HG02938 (cell line): ENCODE measurements around the gene SBF2.

Experiments used
- ATAC-seq: cut with Tn5 transposase; IDR thresholded peaks from one replicate; pipeline ENCODE4 v1.9.1; 2021; ENCODE audit warnings: mild to moderate bottlenecking, moderate library complexity; ENCODE audit not compliant: unreplicated experiment

The SBF2 gene

DNA sequence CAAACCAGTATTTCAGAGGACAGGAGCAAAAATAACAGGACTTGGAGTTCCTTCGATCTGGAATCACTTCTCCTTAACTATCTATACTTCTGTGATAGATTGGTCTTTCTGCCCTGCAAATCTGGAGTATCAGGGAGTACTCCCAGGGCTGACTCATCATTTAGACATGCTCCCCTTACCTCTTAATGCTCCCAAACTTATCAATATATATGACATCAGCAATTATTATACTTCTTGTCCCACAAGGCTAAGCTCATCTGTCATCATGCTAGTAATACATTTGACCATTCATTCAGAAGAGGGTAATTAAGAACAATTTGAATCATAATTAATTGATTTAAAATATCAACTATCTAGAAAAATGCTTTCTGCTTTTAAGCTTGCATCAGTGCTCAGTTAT lies 466.3 kb downstream of the SBF2 start:
- ATAC-seq, result no peak

DNA sequence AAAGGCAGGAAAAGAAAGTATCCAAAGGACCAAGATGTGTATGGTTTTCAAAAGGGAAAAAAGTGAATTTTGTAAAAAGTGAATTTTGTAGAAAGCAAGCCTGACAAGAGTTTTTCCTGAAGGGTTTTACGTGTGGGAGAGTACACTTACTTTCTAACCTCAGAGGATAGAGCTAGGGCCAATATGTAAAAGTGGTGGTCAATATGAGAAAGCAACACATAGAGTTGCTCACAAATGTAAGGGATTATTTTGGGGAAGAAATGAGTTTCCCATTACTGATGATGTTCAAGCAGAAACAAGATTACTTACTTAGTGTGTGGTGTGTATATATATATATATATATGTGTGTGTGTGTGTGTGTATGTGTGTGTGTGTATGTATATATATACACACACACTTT lies 467.6 kb downstream of the SBF2 start:
- ATAC-seq, result no peak

DNA sequence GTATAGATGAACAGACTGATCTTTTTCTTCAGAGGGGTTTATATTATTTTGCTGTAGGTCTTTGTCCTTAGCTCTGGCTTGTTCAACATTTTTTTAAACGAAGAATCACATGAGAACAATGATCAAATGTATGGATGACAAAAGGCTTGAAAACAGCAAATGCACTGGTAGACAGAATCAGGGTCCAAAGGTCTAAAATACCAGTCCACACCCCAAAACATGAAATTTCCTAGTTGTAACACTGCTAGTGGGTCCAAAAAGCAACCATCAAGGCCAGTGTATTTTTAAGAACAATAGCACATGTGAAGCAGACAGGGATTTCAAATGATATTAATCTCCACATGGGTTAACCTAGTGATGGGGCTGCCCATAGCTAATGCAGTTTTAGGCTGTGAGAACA lies 468.1 kb downstream of the SBF2 start:
- ATAC-seq, result no peak

DNA sequence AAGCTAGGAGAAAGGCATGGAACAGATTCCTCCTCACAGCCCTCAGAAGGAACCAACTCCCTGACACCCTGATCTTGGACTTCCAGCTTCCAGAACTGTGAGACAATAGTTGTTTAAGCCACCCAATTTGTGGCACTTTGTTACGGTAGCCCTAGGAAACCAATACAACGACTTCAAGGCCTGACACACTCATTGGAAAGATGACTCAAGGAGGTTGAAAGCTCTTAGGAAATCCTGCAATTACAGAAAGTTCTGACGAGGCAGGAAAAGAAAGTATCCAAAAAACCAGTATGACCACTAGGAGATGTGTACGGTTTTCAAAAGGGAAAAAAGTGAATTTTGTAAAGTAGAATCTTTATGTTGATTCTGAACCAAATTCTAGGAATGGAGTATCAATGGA lies 468.7 kb downstream of the SBF2 start:
- no peak for ATAC-seq

DNA sequence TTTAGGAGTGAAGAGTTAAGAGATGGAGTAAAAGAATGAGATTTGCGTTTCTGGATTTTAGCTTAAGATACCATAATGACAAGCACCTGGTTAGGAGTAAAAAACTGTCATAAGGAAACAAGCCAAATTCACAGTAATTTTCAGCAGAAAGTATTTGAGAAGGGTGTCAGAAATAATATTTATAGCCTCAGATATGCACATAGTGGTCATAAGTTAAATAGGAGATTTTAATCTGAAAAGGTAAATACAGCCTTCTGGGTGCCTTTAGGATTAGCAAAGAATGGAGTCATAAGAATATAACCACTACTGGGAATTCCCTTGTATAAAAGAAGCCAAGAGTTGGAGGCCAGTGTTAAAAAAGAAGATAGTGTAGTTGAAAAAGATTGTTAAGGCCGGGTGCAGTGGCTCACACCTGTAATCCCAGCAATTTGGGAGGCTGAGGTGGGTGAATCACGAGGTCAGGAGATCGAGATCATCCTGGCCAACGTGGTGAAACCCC lies 470.1 kb downstream of the SBF2 start:
- ATAC-seq, result no peak

DNA sequence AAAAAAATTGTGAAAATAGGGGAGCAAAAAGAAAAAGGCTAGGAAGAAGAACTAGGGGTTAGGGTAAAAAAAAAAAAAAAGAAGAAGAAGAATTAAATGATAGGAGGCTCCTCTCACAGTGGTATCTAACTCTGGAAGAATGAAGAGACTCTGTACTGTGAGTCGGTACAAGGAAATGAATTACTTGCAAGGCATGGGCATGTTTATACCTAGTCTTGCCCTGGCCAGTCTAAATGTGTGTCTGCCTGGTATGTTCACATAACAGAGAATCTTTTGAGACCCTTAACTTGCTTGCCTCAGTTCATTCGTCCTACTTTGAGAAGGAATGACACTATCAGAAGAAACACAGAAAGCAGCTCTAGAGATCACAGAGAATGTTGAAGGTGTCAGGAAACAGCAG lies 470.6 kb downstream of the SBF2 start:
- no peak for ATAC-seq

DNA sequence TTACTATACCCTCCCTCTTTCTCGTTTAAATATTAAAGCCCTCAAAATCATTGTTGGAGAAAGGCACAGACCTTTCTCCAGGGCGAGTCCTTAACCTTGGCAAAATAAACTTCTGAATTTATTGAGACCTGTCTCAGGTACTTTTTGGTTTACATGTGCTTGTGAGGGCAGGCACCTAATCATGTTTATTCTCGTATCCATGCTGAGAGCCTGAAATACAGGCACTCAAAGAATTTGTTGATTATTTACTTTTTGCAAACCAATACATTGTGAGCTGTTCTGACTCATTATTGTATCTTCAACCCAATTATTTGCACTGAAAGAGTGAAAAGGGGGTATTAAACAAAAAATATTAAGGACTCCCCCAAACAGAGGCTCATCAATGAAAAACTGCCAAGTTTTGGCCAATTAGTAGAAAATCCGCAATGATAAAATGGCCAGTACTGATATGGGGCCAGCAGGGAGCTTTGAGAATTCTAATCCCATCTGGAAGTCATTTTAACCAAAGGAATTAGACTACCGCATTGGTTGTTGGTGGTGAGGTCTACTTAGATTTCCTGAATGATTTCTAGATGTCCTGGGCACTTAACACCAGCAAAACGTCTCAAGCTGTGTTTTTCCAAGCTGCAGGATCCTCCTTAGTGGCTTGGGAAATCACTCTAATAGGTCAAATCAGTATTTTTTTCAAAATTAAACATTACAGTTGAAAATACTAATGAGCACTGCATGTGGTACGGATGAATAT lies 472.8 kb downstream of the SBF2 start:
- no peak for ATAC-seq

DNA sequence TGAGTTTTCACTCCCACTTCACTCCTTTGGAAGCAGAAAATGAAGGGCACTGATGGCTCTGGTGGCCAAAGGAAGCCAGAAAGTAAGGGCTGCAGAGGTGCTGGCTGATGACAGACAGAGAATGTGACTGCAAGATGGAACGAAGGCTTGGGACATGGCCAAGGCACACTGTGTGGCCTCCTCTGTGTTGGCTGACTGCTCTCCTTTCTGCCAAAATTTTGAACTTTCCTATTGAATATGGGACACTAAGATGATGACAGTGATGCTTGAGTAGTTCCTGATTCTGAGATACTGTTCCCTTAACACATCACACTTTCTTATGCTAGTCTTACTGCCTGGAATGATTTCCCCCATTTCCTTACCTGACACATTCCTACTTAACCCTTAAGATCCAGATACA lies 473.8 kb downstream of the SBF2 start:
- ATAC-seq, result no peak

DNA sequence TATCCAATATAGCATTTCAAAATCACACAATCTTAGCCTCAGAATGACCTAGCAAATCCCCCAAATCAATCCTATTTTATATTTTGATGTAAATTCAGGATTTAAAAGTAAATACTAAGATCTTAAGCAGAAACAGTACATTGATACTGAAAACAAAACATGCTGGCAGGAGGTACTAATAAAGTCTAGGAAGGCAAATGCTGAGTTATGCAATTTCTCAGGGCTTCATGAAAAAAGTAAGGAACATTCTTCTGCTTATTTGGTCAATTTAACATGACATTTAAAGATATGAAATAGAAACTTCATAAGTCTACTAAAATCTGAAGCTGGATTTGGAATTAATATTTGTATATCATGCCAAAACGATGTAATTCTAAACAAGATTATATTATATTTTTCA lies 476.8 kb downstream of the SBF2 start:
- ATAC-seq, result no peak

DNA sequence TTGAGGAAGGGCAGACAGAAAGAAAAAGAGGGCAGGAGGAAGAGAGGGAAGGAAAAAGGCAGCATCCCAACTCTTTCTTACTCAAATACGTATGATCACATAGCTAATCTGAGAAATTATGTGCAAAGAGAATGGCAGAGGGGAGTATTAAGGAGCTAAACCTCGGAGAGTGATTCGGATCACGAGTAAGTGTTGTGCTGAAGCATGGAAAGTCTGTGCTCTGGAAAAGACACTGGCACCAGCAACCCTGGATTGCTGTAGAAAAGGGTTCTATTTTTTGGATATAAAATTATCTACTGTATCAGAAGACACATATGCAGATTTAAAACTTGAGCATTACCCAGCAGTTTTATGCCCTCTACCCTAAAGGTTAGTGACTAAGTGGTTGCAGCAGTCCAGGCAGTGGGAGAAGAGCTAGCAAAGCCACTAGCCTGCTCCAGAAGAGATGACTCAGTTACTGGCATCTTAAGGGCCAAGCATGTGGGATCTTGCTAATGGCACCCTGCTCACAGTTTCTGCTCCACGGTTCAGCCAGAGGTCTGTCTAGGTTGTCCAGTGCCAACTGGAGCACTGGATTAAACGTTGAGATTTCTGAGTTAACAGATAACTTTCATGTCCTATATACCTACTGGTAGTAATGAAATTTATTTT lies 478.4 kb downstream of the SBF2 start:
- no peak for ATAC-seq

DNA sequence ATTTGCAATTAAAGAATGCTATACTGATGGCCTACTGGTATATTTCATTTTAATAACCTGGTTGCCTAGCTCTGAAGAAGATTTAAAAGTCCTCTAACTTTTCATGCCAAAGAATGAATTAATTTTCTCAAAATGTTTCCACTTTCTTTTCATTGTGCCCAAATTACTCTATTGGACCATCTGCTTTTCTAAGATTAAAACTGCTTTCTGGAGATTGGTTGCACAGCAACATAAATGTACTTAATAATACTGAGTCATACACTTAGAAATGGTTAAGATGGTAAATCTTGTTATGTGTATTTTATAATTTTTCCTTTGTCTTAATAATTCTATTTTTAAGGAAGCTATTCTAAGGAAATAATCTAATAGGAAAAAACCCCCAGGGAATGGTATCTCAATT lies 479.9 kb downstream of the SBF2 start:
- no peak for ATAC-seq

DNA sequence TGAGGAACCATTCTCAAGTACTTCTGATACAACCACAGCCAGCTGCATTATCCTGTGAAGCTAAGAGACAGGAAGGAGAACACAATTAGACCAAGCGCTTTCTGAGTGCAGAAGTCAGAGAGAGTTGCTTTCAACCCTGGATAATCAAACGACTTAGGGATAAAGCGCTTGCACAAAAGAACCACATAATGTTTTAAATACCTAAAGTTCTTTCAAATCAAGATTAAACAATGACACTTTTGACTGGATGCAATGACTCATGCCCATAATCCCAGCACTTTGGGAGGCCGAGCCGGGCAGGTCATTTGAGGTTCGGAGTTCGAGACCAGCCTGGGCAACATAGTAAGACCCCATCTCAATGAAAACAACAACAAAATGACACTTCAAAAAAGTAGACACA lies 485.1 kb downstream of the SBF2 start:
- ATAC-seq, result no peak

DNA sequence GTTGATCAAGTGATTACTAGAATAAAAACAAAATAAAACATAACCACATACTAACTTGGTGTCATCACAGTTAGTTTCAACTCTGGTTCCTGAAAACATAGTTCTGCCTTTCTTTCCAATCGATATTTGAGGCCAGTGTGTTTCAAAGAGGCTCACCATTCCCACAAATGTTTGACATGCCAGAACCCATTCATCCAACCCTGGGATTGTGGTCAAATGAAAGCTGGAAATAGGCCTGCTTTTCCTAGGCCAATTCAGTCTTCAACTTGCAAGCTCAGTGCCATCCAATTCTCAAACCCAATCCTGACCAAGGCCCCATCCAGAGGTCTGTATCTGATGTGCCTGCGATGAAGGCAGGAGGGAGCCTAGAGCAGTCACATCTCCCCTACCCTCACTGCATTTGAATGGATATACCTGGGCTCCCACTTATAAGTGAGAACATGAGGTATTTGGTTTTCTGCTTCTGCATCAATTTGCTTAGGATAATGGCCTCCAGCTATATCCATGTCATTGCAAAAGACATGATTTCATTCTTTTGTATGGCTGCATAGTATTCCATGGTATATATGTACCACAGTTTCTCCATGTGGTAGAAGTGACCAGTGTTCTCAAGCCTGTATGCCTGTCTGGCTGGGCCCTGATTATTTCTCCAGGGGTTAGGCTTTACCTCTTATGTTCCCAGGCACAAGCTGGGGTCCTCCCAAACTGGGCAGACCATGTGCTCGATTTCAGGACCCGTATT lies 486.9 kb downstream of the SBF2 start:
- ATAC-seq, result no peak

DNA sequence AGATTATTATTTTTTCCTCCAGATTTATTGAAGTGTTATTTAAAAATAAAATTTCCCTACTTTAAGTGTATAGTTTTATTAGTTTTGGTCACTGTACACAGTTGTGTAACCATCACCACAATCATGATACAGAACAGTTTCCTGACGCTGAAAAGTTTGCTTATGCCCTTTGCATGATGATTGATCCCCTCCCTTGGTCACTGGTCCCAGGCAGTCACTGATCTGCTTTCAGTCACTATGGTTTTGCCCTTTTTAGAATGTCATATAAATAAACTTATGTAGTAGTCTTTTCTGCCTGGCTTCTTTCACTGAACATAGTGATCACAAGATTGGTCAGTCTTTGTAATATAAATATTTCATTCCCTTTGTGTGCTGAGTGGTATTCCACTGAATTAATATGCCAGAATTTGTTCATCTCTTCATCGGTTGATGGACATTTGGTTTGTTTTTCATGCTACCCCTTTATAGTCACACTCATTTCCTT lies 489.6 kb downstream of the SBF2 start:
- no peak for ATAC-seq

DNA sequence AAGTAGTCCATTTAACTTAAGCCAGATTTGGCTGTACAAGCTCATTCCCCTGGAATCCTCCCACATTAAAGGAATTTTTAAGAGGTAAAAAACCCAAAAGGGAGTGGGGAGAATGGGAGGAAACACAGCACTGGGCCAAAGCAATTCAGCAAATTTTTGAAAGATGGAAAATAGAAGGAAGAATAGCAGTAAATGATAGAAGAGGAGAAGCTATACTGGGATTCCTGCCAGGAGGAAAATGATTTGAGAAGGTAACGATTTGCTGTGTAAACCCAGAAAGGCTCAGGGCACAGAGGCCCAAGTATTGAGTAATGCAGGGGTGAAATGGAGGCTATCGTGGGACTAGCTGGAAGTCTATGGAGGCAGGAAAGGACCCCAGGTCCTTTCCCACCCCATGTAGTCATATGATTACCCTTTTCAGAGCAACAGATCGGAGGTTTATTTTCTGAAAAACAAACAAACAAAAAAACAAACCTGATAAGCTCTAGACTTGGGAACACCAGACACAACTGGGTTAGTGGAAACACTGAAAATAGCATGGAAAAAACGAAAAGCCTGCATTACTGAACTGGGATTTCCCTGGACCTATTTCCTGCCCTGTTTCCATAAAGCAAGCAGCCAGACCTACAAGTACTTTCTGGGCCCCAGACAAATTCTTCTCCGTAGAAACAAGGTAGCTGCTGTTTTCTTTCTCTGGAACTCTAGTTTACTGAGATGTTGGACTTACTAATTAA lies 490.2 kb downstream of the SBF2 start:
- ATAC-seq, result no peak

DNA sequence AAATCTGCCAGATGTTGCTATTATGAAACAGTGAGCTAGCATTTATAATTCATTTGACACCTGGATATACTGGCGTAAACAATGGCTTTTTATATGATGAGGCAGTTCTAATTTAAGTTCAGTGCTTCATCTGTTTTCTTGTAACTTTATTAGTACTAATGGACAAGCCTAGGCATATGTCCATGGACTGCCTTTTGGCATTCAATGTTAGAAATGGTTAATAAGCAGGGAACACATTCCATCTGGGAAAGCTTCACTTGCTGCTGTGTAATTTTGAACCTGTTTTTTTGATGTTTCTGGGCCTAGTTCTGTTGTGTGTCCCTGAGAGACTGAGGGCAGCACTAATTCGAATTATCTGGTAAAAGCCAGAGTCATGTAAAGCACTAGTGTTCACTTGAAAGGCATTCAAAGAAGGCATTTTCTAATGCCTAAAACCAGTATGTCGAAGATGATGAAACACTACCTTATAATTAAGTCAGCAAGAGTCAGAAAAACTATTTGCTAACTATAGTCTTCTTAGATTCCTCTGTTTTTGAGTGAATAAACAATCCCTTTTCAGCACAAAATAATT lies 491.6 kb downstream of the SBF2 start:
- no peak for ATAC-seq

DNA sequence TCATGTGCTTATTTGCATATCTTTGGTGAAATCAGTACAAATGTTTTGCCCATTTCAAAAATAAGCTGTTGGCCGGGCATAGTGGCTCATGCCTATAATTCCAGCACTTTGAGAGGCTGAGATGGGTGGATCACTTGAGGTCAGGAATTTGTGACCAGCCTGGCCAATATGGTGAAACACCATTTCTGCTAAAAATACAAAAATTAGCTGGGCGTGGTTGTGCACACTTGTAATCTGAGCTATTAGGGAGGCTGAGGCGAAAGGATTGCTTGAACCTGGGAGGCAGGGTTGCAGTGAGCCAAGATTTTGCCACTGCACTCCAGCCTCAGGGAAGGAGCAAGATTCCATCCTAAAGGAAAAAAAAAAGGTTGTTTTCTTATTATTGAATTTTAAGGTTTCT lies 494.1 kb downstream of the SBF2 start:
- no peak for ATAC-seq

DNA sequence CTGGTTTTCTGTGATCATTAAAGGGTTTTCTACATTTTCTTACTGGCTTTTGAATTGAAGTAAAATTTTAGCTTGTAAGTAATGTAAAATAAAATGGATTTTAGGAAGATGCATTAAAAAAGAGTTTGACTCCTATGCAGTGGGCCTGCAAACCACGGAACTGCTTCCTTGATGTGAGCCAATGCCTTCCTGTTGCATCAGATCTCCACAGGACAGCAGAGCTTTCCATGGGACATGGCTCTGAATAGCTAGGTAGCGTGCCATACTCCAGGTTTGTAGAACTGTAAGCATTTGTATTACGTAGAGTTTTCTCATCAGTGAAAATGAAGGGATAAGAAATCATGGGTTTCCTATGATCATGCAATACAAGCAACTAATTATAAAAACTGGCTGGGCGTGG lies 496.7 kb downstream of the SBF2 start:
- ATAC-seq, result no peak

DNA sequence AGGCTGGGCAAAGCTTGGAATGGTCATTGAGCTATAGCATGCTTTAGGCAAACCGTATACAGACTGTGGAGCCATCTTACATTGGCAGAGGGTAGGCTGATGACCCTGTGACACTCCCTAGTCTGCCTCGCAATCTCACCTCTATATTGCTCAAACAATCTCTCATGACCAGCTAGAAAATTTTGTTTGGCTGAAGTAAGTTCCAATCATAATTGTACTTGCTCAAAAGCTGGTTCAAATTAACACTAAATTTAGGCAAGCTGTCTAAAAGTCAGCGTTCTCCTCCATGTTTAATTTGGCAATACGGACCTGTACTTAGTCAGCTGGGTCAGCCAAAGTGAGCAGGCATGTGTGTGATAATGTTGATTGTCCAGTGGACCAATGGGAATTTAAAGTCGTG lies 497.2 kb downstream of the SBF2 start:
- no peak for ATAC-seq

DNA sequence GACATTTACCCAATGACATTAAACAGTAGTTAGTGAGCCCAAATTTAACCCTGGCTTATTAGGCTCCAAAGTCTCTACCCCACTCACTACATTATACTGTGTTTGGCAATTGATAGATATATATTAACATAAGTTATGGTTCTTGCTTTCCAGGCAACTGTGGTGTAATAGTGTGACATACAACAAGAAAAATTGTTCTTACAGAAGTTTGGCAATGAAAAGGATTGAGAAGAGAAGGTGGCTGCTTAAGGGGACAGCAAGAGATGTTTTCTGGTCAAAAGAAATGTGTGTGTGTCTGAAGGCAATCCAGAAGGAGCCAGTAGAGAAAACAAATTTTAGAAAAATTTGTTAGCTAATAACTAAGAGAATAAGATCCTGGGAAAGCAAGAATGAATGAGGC lies 497.8 kb downstream of the SBF2 start:
- no peak for ATAC-seq

DNA sequence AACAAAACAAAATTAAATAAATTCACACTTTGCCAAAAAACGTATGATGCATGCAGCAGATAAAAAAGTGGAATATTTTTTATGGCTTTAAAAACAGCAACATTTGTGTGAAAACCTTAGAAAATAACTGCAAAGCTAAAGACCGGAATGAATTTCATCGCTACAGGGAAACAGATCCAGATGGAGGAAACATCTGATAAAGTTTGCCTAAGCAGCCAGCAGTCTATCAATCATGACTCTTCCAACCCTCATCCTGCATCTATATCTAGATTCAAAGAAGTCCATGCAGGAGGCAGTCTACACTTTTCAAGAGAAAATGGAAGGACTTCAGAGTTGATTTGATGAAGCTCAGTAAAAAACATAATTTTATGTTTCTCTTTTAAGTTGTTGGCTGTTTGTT lies 503.3 kb downstream of the SBF2 start:
- no peak for ATAC-seq
